Effector CD8-positive, alpha-beta T cell (primary cell): ENCODE results near the gene CPOX.

Experiments
- DNase-seq: peaks from one replicate; lab custom pipeline; 2025; lab: John Stamatoyannopoulos, UW

Gene CPOX

DNA sequence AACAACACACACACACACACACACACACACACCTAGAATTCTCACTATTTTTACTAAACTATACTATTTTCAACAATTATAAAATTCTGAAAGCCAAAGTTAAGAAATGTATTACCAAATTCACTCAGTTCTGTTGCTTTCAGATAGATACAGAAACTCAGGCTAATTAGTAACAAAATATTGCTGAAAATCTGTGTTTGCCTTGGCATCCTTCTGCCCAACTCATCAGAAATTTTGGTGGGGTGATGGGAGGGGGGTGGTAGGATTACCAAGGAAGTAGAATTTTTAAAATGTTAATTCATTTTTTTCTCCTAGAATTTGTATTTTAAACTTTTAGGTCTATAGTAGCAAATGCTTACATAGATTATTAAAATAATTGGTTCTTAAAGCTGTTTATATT lies 2.7 kb upstream of the CPOX start:
- no peak for DNase-seq

DNA sequence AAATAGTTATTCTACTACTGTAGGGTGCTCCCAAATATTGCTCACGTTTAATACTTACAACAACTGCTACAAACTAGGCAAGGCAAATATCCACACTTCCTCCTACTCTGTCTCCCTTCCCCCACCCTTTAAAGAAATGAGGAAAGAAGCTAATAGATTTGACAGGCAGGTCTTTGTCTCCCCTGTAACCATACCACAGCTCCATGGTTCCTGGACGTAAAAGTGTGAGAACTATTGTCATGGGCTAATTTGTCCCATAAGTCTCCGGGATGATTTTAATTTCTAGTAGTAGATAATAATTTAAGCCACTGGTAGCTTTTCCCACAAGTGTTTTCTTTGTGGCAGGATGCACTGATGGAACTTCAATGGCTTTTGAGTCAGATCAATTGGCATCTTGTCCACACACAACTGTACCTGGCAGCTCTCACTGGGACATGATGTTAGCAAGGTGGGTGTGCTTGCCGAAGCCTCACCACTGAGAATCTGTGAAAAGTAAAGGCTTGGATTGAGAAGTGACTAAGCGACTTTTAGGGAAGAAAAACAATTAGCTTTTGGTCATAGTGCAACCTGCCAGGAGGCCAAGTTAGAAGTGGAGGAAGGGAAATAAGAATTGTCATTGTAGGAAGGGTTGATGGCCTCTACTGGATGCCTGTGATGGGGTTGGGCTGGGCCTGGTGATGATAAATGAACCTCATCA lies 1.4 kb upstream of the CPOX start:
- no peak for DNase-seq

DNA sequence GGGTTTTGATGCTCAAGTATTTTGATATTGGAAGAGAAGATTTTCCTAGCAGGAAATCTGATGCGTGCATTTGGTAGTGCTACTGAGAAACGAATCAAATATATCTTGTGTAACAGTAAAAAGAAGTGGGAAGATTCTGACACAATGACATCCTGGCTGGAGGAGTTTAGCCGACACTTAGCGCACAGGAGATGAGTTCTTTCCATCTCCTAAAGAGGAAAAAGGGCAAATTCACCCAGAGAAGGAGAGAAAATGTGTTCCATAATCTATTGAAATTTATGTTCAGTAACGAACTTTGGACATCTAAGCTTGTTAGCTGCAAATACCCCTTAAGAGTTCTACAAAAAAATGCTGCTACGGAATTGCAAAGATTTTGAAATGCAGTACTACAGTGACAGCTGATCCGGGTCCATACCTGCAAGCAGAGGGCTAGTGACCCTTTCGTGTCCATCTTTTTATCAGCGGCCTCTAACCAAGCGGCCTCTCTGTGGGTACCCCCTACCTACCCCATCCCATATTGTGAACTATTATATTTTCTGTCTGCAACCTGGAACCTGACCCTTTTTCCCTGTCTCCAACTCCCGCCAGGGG lies 971 bp downstream of the CPOX start:
- no peak for DNase-seq

DNA sequence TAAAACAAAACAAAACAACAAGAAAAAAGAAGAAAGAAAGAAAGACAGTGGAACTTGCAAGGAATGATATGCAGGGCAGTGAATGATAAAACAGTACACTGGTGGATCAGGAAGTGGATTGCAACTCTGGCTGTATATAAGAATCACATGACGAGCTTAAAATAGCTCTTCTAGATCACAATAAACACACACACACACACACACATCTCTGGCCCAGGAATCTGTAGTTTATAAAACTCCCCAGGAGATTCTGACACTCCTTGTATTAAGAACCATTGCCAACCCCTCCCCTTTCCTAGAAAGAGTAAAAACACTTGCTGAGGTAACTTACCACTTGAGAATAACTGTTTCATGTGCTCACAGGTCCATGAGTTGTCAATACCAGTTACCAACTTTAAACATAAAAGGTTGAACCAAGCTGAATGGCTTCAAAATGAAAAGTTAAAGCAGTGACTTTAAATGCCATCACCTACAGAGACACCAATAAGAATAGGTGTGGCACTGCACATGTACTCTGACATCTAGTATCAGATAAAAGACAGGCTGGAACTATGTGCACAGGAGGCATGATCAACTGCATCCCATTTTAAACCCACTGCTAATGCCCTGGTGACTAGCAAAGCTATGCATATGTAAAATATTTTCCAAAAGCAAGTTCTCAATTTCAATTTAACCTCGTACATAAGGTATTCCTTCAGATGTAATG lies 3.9 kb downstream of the CPOX start:
- DNase-seq, result no peak

DNA sequence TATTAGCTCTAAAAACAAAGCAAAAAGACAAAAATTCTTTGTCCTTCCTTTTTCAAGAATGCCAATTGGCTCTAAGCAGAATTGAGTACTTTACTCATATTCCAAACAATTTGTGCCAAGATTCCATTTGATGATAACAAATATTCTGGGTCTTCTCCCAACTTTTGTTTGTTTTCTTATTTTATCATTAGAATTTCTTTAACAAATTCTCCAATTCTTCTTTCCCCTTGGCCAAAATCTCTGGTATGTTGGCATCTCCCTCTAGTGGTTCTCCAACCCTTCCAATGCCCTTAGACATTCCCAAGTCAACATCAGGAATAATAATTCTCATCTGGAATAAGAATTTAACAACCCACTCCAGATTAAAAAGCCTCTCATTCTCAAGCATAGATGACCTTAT lies 5.3 kb downstream of the CPOX start:
- no peak for DNase-seq

DNA sequence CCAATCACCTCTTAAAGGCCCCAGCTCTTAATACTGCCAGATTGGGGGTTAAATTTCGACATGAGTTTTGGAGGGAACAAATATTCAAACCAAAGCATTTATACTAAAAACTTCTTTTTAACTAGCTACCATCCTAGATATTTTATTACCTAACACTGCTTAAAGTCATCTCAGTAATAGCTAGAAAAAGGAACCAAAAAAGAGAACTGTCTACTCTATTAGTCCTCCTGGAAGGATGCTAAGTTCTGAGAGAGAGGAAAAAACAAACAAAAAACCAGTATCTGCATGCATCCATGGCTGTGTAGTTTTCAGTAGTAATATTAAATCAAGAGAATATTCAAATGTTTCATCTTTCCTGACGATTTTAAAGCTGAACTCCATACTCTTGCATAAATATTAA lies 5.8 kb downstream of the CPOX start:
- DNase-seq, result no peak

DNA sequence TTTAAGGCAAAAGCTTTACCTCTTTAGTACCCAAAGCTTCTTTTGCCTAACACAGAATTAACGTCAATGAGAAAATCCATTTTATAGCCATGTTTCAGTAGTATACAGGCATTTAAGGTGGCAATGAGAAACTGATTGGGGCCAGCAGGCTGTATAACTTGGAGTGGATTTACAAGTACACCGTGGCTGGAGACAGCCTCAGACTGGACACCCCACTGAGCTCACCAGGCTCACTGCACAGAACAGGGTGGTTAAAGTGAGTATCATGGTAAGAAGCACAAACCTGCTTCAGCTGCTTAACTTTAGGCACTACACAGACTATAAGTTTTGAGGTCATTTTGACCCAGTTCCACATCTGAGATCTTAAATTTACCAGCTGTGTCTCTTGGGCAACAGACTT lies 8.9 kb downstream of the CPOX start:
- DNase-seq, result no peak

DNA sequence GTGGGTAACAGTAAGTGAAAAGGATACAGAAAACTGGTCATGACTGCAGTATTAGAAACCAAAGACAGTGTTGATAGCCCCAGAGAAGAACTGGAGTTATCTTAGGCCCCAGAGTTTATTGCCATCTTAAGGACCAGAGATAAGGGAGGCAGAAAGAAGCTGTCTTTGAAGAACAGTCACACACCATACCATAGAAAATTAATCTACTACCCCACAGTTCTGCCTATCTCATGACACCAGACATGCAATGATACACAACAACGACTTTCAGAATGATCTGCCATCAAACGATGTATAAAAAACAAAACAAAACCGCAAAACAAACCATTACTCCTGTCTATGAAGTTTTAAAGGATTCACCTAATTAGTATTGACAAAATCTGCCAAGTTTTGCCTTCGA lies 9.6 kb downstream of the CPOX start:
- no peak for DNase-seq

DNA sequence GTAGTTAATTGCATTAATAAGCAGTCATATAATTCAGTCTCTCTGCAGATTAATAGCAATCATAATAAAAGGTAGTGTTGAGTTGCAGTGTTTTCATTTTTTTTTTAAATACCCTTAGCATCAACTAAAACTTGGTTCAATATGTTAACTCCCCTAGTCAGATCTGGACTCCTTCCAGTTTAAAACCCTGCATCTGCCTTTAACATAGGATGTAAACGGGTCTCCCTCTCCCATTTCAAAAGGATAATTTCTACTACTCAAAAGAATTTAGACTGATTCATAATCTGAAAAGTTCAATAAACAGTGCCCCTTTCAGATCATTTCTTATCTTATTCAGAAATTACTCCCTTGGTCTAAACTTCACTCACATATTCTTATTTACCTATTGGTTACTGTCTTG lies 11.4 kb downstream of the CPOX start:
- DNase-seq, result no peak

DNA sequence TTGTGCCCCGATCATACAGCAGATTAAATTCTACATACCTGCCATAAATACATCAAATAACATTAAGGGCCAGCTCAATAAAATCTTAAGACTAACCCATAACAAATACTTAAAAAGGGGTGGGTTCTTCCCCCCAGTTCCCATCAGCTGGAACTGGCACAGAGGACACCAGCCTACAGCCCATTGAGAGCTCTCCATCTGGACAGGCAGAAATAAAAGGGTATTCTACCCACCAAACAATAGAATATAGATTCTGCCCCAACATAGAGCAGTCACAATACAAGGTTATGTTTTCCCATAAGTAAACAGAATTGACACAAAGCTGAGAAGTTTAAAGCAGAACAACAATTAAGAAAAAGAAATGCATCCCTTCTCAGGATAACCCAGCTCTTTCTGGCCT lies 11.9 kb downstream of the CPOX start:
- DNase-seq, result no peak

DNA sequence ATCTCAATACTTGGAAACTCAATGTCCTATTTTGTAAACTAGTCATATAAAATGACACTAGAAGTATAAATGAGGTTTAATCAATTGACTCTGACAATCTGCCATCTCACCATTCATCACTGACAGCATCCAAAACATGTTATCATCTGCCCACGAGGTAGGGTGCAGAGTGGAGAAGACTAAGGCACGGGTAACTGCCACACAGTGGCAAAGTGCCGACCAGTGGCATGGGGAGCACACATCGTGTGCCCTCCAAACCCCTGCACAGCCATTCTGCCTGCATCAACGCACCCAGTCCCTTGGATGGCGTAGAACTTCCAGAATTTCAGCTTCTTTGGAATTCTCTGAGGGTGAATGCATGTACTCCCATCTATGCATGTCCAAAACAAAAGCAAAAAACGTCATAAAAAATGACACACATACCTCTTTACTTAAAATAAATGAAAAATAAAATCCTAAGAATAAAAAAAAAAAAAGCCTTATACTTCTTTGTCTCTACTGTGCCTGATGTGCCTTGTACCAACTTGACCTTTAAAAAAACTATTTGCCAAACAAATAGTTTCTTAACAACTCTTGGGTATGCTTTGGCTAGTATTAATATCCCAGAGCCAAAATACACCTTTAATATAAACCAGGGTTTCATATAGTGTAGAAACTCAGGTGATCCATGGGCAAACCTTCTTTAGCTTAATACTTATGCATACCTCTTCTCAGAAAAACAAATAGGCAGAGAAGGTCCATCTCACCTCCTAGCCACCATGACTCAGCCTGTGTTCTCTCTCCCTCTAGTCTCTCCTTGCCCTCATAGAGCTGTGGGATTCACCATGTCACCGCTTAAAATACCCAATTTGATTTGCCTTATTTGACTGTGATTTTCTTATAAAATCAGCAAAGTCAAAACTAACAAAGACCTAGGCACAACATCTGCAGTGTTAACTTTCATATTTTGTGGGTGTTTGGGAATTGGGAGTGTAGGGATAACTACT lies 12.7 kb downstream of the CPOX start:
- no peak for DNase-seq

DNA sequence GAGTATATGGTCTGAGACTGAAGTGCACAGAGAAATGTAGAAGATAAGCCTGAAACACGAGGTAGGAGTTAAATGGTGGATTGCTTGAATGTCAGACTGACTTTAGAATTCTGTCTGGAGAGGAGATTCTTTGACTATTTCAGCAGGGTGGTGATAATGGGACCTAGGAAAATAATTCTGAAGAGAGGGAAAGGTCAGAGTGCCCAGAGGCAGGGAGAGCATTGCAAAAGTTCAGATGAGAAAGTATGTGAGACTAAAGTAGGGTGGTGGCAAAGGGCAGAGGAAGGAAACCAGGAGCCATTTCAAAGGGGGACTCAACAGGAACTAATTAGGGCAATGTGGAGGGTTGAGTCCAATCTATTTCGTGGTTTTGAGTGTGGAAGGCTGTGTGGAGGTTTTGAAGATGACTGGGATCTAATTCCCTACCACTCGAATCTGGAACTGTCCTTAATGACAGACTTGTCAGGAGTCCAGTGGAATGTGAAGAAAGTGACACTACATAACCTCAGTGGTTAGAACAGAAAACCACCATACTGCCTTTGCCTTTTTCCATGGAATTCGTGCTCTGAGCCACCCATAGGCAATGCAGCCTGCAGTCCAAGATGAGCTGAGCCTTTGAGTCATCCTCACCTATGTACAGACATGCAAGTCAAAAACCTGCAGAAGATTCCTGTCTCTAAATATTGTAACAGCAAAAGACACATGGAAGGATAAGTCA lies 16.1 kb downstream of the CPOX start:
- no peak for DNase-seq

DNA sequence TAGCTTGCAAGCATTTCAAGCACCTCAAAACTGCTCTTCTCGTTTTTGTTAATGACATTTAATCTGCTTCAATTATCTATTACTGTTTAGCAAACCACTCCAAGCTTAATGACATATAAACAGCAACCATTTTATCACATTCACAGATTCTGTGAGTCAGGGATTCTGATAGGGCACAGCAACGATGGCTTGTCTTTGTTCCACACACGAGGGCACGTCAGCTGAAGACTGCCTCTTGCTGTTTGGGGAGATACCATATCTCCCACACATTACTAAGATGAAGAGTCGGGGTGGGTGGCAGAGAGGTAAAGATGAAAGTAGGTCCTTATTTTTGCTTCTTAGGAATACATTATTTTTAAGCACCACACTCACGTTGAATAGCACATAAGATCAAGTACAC lies 19.3 kb downstream of the CPOX start:
- DNase-seq, result no peak

DNA sequence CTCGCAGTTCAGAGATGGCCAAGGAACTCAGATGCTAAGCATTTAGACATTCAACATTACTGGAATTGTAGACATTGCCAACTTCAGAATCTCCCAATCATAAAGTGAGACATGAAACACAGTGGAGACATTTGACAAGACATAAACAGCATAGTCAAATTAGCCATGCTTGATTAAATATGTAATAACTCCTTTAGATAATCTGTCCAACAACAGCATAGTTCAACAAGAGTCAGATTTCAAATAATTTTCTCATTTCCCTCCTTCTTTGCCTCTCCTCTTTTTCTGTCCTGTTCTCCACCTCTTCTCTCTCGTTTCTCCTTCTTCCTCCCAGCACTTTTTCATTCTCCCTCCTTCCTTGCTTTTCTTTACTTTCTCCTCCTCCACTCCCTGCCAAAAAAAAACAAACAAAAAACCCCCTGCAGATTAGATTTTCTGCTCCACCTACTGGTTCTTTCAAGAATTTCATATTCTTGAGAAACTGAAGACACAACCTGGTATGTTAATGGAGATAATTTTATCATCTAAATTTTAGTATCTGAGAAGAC lies 20.2 kb downstream of the CPOX start:
- DNase-seq, result no peak

DNA sequence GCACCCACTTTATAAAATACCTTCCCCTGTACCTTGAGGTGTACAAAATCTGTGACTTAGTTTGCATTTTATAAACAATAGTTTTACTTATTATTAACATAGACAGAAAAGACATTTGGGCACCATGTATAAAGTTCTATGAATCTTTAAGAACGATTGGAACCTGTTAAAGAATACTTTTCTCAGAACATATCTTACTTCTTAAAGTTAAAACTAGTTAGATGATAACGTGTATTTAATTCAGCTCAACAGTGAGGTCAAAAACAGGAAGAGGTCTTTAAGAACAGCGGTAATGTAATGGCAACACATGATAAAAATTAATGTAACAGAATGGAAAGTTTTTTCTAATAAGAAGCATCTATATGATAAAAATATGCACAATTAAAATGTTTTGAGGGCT lies 25.0 kb downstream of the CPOX start:
- DNase-seq, result no peak

DNA sequence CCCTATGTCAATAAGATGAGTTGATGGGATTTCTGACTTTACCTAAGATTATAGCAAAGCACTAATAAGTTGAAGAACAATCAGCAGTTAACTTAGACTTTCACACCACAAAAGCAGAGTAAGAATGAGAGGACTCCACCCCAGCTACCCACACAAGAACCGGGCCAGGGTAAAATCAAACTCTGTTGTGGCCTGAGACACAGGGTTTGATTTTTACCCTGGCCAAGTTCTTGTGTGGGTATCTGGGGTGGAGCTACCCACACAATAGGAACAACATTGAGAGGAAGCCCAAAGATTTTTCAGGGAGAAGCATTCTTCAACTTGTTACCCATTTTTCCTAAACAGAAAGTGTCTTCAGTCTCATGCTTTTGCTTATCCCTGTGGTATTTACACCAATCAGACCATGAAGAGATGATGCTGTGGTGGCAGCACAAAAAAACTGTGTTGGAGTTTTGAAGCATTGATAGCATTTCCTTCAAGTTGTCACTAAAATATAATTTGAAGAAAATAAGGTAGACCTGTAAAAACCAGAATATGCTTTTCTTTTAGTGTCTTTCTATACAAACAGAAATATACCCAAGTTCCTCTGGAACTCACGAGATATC lies 25.6 kb downstream of the CPOX start:
- DNase-seq, result no peak

DNA sequence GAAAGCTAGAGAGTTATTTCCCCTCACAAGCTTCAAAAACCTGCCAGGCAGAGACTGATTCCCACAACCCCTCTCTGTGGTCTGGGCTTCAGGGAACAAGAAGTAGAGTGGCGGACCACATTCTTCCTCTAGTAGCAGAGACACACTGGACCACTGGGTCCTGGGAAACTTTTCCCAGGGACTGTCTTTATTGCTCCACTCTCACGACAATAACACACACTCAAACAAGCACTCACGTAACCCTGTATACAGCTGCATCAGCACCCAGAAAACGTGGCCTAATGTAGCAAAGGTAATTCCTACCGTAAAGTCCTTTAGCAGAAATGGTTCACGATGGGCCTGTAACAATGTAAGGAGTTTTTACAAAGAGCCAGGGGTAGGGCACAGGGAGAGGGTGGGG lies 27.6 kb downstream of the CPOX start:
- no peak for DNase-seq

DNA sequence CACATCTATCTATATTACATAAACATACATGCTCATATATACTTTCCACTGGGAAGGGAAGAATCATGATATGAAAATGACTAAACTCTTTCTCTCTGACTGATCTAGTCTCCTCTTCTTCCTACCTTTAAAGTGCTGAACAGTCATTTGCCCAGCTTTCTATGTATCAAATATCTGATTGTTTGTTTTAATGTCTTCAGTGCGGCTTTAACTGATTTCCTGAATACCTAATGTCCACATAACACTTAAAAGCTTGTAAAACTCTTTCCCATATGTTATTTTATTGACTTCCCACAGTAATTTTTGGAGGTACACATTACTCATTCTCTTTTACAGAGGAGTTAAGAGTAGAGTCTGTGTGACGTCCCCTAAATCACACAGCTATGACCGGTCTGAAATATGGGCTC lies 28.2 kb downstream of the CPOX start:
- no peak for DNase-seq

DNA sequence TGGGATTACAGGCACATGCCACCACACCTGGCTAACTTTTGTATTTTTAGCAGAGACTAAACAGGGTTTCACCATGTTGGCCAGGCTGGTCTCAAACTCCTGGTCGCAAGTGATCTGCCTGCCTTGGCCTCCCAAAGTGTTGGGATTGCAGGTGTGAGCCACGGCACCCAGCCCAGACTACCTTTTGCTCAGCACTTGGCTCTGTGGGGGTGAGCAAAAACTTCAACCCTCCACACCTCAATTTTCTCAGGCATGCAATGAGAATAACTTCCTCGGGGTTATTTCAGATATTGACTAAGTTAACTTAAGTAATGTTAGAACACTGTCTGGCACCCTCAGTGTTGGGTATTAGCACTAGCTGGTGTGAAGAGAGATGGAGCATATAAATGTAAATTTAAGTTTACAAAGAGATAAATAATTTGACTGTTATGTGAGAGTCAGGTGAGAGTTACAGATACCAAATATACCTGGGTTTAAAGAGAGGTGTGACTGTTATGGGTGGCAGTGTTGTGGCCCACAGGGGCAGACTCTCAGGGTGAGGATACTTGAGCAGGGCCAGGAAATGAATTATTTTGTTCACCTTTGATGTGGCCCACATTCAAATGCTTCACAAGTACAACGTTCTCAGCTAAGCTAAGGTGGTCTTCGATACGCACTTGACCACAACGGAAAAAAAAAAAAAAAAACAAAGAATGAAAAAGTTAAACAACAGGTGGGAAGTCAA lies 29.0 kb downstream of the CPOX start:
- DNase-seq, result no peak

DNA sequence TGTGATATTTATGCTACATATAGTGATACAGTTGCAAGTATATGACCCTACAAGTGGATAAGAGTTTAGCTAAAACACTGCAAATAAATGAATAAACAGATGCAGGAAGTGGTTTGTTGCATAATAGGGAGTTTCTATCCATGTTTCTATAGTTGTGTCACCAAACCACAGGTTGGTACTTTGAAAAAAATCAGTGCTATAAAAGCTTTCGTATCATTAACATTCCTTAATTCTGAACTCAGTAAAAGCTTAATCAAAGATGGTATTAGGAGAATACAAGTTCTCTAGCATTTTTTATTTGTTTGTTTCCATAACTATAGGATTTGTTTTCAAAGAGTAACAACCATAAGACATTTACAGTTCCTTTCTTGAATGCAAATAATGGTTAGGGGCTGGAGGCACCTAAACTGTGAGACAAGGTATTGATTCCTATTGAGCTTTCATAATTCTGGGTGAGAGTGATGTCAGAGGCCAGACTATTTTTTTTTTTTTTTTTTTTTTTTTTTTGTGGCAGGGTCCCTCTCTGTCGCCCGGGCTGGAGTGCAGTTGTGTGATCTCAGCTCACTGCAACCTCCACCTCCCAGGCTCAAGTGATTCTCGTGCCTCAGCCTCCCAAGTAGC lies 29.6 kb downstream of the CPOX start:
- no peak for DNase-seq
